Right cardiac atrium (tissue), 5 donors: ENCODE measurements around the gene GPR50. TPM values are rescaled to one million over a fixed set of nuclear protein-coding genes. Genes with fewer than 3 reads are reported as not detected.

ENCODE experiments used
- ATAC-seq, 2 donors: fragments of 200-7000 bp; cut with Tn5 transposase; one replicate each; pipeline versions ENCODE4 v1.8.0 to v1.9.1; 2020; ENCODE audit warnings: moderate library complexity in 2 of 2, mild to moderate bottlenecking in 1 of 2
- DNase-seq, 3 donors: peaks; one replicate each; pipeline ENCODE4 v3.0.0-alpha.2; 2020
- H3K27ac ChIP-seq: one replicate; pipeline ENCODE4 v1.5.1; 2013; ENCODE audit warnings: mild to moderate bottlenecking, low read length, control low read depth, moderate library complexity
- H3K27me3 ChIP-seq: one replicate; pipeline ENCODE4 v1.6.1; 2013; ENCODE audit not compliant: control insufficient read depth, insufficient read depth
- H3K4me1 ChIP-seq: one replicate; pipeline ENCODE4 v1.6.1; 2013; ENCODE audit warnings: low read length; ENCODE audit not compliant: control insufficient read depth, insufficient read depth
- H3K4me3 ChIP-seq: one replicate; pipeline ENCODE4 v1.5.1; 2013; ENCODE audit warnings: low read length, control low read depth
- H3K9me3 ChIP-seq: one replicate; pipeline ENCODE4 v1.6.1; 2013; ENCODE audit warnings: low read length; ENCODE audit not compliant: control insufficient read depth
- WGBS: extraction: QIAGEN DNeasy Blood & Tissue Kit; methylation state at CpG from one replicate; pipeline ENCODE4 v1.1.7; 2013; 5-methylcytosine and 5-hydroxymethylcytosine counted together
- intact Hi-C, 4 donors: fragments of 100-400 bp; cut with DNase I; formaldehyde crosslinking; loops; one replicate each; pipeline versions ENCODE4 v1.11.0 to v1.14.0; 2022 to 2023
- microRNA-seq, 2 donors: library from miRNA; unstranded; fragments of <30 nt; microRNA quantifications; one replicate each; pipeline ENCODE4 v1.2.0, GENCODE V29; 2020 to 2021
- polyA plus RNA-seq: library from polyadenylated mRNA; stranded (reverse); fragments of 200-250 nt; gene quantifications from one replicate; pipeline ENCODE4 v1.2.3, GENCODE V29; 2013
- total RNA-seq, 4 donors: library from RNA; stranded (reverse); fragmentation: NEBNext Ultra II Directional; extraction: Animal tissue kit (Norgen Biotek cat#: 25700); gene quantifications; one replicate each; pipeline ENCODE4 v1.2.1, GENCODE V29; 2021
- donor health status: healthy with polysubstance abuse.
- donor health status: DM: no; HTN: yes; CAD: no.
- donor health status: DM: no; HTN: no; CAD: no.
- donor health status: DM: no; HTN: yes; CAD: no; lungs with severe emphysema.
- donor health status: DM: yes; HTN: yes; CAD: no.

Gene GPR50
- total and polyA plus RNA-seq, 5 donors: not detected

DNA sequence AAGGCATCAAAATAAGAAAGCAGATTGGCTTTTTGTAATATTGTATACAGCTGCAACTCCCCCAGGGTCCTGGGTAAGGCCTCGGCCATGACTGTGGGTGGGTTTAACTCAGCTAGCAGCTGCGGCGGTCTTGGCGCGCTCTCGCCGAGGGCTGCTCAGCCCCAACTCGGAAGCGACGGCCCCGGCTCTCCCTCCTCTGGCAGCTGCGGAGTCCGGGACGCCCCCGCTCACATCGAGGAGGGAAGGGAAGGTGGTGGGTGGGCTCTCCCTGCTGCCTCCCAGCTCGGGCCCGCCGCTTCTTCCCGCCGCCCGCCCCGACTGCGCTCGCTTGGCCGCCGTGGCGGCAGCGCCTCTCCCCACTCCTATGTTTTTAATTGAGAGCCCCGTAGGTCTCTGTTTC lies 51.2 kb downstream of the GPR50 start:
- Histone ChIP-seq H3K27me3 (no peaks in the 10 kb centered on the region), H3K9me3 (no peaks in the 10 kb centered on the region), H3K27ac (no peak overlapping the region), H3K4me3 (no peak overlapping the region), H3K4me1 (no peaks in the 10 kb centered on the region)
- ATAC-seq: no peak
- intact Hi-C loops: no loop called here
- DNase-seq: no peak
- 4% methylated on average over 29 of the region's 30 CpGs for WGBS

DNA sequence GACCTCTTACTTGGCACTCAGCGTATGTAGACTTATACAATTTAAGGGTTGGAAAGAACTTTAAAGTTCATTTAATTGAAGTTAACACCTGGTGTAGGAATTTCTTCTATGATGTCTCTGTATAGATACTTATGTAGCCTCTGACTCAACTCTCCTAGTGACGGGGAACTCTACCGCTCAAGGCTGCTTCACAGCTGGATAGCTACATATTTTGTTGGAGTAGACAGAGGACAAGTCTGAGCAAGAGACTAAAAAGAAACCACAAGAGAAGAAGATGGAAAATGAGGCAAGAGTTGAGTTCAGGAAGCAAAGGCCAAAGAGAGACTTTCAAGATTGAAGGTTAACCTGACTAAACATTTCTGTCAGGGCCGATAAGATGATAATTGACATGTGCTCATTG lies 52.6 kb downstream of the GPR50 start:
- Histone ChIP-seq H3K27ac (no peak overlapping the region), H3K4me3 (no peak overlapping the region), H3K4me1 (no peaks in the 10 kb centered on the region), H3K27me3 (no peaks in the 10 kb centered on the region), H3K9me3 (no peaks in the 10 kb centered on the region)
- intact Hi-C loops: no loop called here
- WGBS: 87% methylated on average over 4 of the region's 4 CpGs
- ATAC-seq (no peak), DNase-seq (no peak)

Small RNA genes within 50 kb of the gene (microRNA-seq; reads per million reads assigned to microRNA genes)
- gene MIR4330: 0 reads per million in 2 donors

Other genes starting within 250 kb of the GPR50 start
- gene HMGB3, start 193.2 kb upstream of the GPR50 start, total RNA-seq: 1 to 10 TPM; 2.3 to 5.7 (median 4.0) TPM
- gene HMGB3, start 193.2 kb upstream of the GPR50 start, polyA plus RNA-seq: 3.9 TPM
- 10 to 100 TPM; 22.8 to 24.8 (median 23.6) TPM for gene VMA21, start 220.6 kb downstream of the GPR50 start, total RNA-seq
- 9.9 TPM for gene VMA21, start 220.6 kb downstream of the GPR50 start, polyA plus RNA-seq